Hepatocyte (in vitro differentiated cells): ENCODE data around the gene DYNLL1. TPM values are rescaled to one million over a fixed set of nuclear protein-coding genes. Genes with fewer than 3 reads are reported as not detected.

ENCODE experiments used
- DNase-seq: peaks from one replicate; pipeline ENCODE4 v3.0.0-alpha.2; 2016; ENCODE audit warnings: low spot score
- H2AFZ ChIP-seq: fragments of 200-600 bp; sonication (generic); 2 replicates; pipeline ENCODE4 v1.6.0; 2016; ENCODE audit warnings: antibody characterized with exemption, mild to moderate bottlenecking
- H3K27ac ChIP-seq: fragments of 200-600 bp; sonication (generic); 2 replicates; pipeline ENCODE4 v1.5.1; 2016; ENCODE audit warnings: mild to moderate bottlenecking
- H3K27me3 ChIP-seq: fragments of 200-600 bp; sonication (generic); 2 replicates; pipeline ENCODE4 v1.6.1; 2016
- H3K36me3 ChIP-seq: fragments of 200-600 bp; sonication (generic); replicated peaks from 2 replicates; pipeline ENCODE4 v1.5.1; 2016; ENCODE audit warnings: low read depth; ENCODE audit not compliant: insufficient read depth
- H3K4me1 ChIP-seq: fragments of 200-600 bp; sonication (generic); 2 replicates; pipeline ENCODE4 v1.5.1; 2016; ENCODE audit warnings: mild to moderate bottlenecking, moderate library complexity; ENCODE audit not compliant: insufficient read depth
- H3K4me2 ChIP-seq: fragments of 200-600 bp; sonication (generic); 2 replicates; pipeline ENCODE4 v1.6.0; 2016
- H3K4me3 ChIP-seq: fragments of 200-600 bp; sonication (generic); 2 replicates; pipeline ENCODE4 v1.5.1; 2016; ENCODE audit warnings: mild to moderate bottlenecking
- H3K79me2 ChIP-seq: fragments of 200-600 bp; sonication (generic); 2 replicates; pipeline ENCODE4 v1.6.0; 2017; ENCODE audit warnings: mild to moderate bottlenecking
- H3K9me2 ChIP-seq: fragments of 200-600 bp; sonication (generic); replicated peaks from 2 replicates; pipeline ENCODE4 v1.6.0; 2017; ENCODE audit warnings: mild to moderate bottlenecking; ENCODE audit not compliant: insufficient read depth
- H3K9me3 ChIP-seq: fragments of 200-600 bp; sonication (generic); 2 replicates; pipeline ENCODE4 v1.5.1; 2016; ENCODE audit warnings: low read depth, mild to moderate bottlenecking
- H4K20me1 ChIP-seq: fragments of 200-600 bp; sonication (generic); 2 replicates; pipeline ENCODE4 v1.6.0; 2016; ENCODE audit warnings: mild to moderate bottlenecking; ENCODE audit not compliant: insufficient read depth, poor library complexity, severe bottlenecking
- CTCF ChIP-seq: fragments of 200-600 bp; sonication (generic); IDR thresholded peaks from 2 replicates; pipeline ENCODE4 v1.5.1; 2016; ENCODE audit warnings: antibody characterized with exemption, mild to moderate bottlenecking; ENCODE audit not compliant: poor library complexity
- EZH2 ChIP-seq: fragments of 200-600 bp; sonication (generic); IDR thresholded peaks from 2 replicates; pipeline ENCODE4 v1.6.1; 2016; ENCODE audit warnings: antibody characterized with exemption, mild to moderate bottlenecking, borderline replicate concordance
- EZH2phosphoT487 ChIP-seq: fragments of 200-600 bp; sonication (generic); IDR thresholded peaks from one replicate; pipeline ENCODE4 v1.6.1; 2018; ENCODE audit warnings: antibody characterized with exemption, mild to moderate bottlenecking, low read depth, moderate library complexity; ENCODE audit not compliant: unreplicated experiment, severe bottlenecking
- WGBS: methylation state at CpG from one replicate; pipeline ENCODE4 v1.1.6; 2016; ENCODE audit warnings: low lambda C conversion rate; ENCODE audit errors: missing lambda C conversion rate; 5-methylcytosine and 5-hydroxymethylcytosine counted together
- polyA plus RNA-seq: library from polyadenylated mRNA; unstranded; fragments of >200 nt; fragmentation: Nextera tagmentation; extraction: Ambion mirVana; gene quantifications from 2 replicates; pipeline ENCODE4 v1.2.1, GENCODE V29; 2016
- small RNA-seq: library from RNA; depleted of rRNA; stranded (forward); fragments of <200 nt; gene quantifications from one replicate; pipeline ENCODE3, GENCODE V24; 2014
- total RNA-seq: library from RNA; depleted of rRNA; stranded (reverse); fragments of >200 nt; gene quantifications from 2 replicates; pipeline ENCODE4 v1.2.3, GENCODE V29; 2014

The DYNLL1 gene
- total and polyA plus RNA-seq, 2 experiments from 2014 or later: 383 to 641 TPM

- Histone ChIP-seq H3K9me2 (no peaks in the 10 kb centered on the region), H3K9me3 (no peaks in the 10 kb centered on the region), H4K20me1 (peaks cover 91% of the 10 kb centered on the region), H2AFZ (no peak overlapping the region), H3K27ac (peak overlapping the region; percentile 5), H3K4me3 (no peak overlapping the region), H3K4me1 (peaks cover 11% of the 10 kb centered on the region), H3K27me3 (no peaks in the 10 kb centered on the region), H3K79me2 (peaks cover 95% of the 10 kb centered on the region), H3K4me2 (no peak overlapping the region), H3K36me3 (no peaks in the 10 kb centered on the region)
- DNase-seq: no peak
- TF ChIP-seq CTCF (no peak), EZH2phosphoT487 (no peak), EZH2 (no peak)
- WGBS: 37% methylated on average over 3 of the region's 3 CpGs
These were observed 50.1 kb downstream of the DYNLL1 start for GRCh38 chr12:120546050-120546386.

Small RNA genes within 50 kb of the gene (small RNA-seq; reads per million reads assigned to genes)
- gene RF00019: not detected

Other genes starting within 250 kb of the DYNLL1 start
- 26.7 and 30.4 TPM in 2 replicates for gene PXN, start 230.4 kb upstream of the DYNLL1 start, total RNA-seq
- 61.7 and 69.3 TPM in 2 replicates for gene PXN, start 230.4 kb upstream of the DYNLL1 start, polyA plus RNA-seq
- under 0.01 TPM in 2 replicates for gene RNU4-2, start 204.2 kb upstream of the DYNLL1 start, total RNA-seq
- gene RNU4-2, start 204.2 kb upstream of the DYNLL1 start, polyA plus RNA-seq: not detected in 2 replicates
- gene RNU4-1, start 202.9 kb upstream of the DYNLL1 start, total RNA-seq: under 0.01 TPM in 2 replicates
- gene RNU4-1, start 202.9 kb upstream of the DYNLL1 start, polyA plus RNA-seq: not detected in 2 replicates
- gene SIRT4, start 193.8 kb upstream of the DYNLL1 start, total RNA-seq: 3.9 and 7.7 TPM in 2 replicates
- gene SIRT4, start 193.8 kb upstream of the DYNLL1 start, polyA plus RNA-seq: 3.0 and 5.5 TPM in 2 replicates
- 8.5 and 24.9 TPM in 2 replicates for gene PLA2G1B, start 168.3 kb upstream of the DYNLL1 start, total RNA-seq
- gene PLA2G1B, start 168.3 kb upstream of the DYNLL1 start, polyA plus RNA-seq: 14.7 and 18.8 TPM in 2 replicates
- 2.2 and 9.3 TPM in 2 replicates for gene MSI1, start 126.9 kb upstream of the DYNLL1 start, total RNA-seq
- gene MSI1, start 126.9 kb upstream of the DYNLL1 start, polyA plus RNA-seq: 4.4 and 5.6 TPM in 2 replicates
- gene COX6A1, start 58.0 kb upstream of the DYNLL1 start, total RNA-seq: 522 and 581 TPM in 2 replicates
- 964 and 1,059 TPM in 2 replicates for gene COX6A1, start 58.0 kb upstream of the DYNLL1 start, polyA plus RNA-seq
- 43.6 and 43.8 TPM in 2 replicates for gene TRIAP1, start 49.7 kb upstream of the DYNLL1 start, total RNA-seq
- gene TRIAP1, start 49.7 kb upstream of the DYNLL1 start, polyA plus RNA-seq: 42.7 and 53.9 TPM in 2 replicates
- gene GATC, start 49.7 kb upstream of the DYNLL1 start, total RNA-seq: 35.0 and 36.2 TPM in 2 replicates
- 19.0 and 26.0 TPM in 2 replicates for gene GATC, start 49.7 kb upstream of the DYNLL1 start, polyA plus RNA-seq
- gene SRSF9, start 26.4 kb upstream of the DYNLL1 start, total RNA-seq: 157 and 166 TPM in 2 replicates
- 263 and 312 TPM in 2 replicates for gene SRSF9, start 26.4 kb upstream of the DYNLL1 start, polyA plus RNA-seq
- 37.0 and 41.0 TPM in 2 replicates for gene COQ5, start 33.0 kb downstream of the DYNLL1 start, total RNA-seq
- 38.7 and 40.7 TPM in 2 replicates for gene COQ5, start 33.0 kb downstream of the DYNLL1 start, polyA plus RNA-seq
- 48.5 and 83.9 TPM in 2 replicates for gene RNF10, start 38.2 kb downstream of the DYNLL1 start, total RNA-seq
- 128 and 142 TPM in 2 replicates for gene RNF10, start 38.2 kb downstream of the DYNLL1 start, polyA plus RNA-seq
- gene POP5, start 85.3 kb downstream of the DYNLL1 start, total RNA-seq: 29.3 and 34.0 TPM in 2 replicates
- gene POP5, start 85.3 kb downstream of the DYNLL1 start, polyA plus RNA-seq: 51.1 and 54.0 TPM in 2 replicates
- gene CABP1, start 144.5 kb downstream of the DYNLL1 start, total RNA-seq: 1.5 TPM in 1 of 2 replicates, not detected in the other
- gene CABP1, start 144.5 kb downstream of the DYNLL1 start, polyA plus RNA-seq: 0.74 TPM in 1 of 2 replicates, not detected in the other
- gene MLEC, start 191.0 kb downstream of the DYNLL1 start, total RNA-seq: 132 and 135 TPM in 2 replicates
- 210 and 227 TPM in 2 replicates for gene MLEC, start 191.0 kb downstream of the DYNLL1 start, polyA plus RNA-seq
- gene UNC119B, start 214.3 kb downstream of the DYNLL1 start, total RNA-seq: 24.7 and 26.0 TPM in 2 replicates
- gene UNC119B, start 214.3 kb downstream of the DYNLL1 start, polyA plus RNA-seq: 5.2 and 10.9 TPM in 2 replicates
- gene ACADS, start 229.7 kb downstream of the DYNLL1 start, total RNA-seq: 53.5 and 59.6 TPM in 2 replicates
- gene ACADS, start 229.7 kb downstream of the DYNLL1 start, polyA plus RNA-seq: 58.0 and 66.8 TPM in 2 replicates